SU-DHL-6 (cell line): Measurements from ENCODE around the gene GPAT3.

Experiments
- EZH2phosphoT487 ChIP-seq: fragments of 200-600 bp; sonication (generic), shearing (Covaris generic); conservative IDR thresholded peaks from 2 replicates; pipeline ENCODE4 v1.6.1; 2018; ENCODE audit warnings: mild to moderate bottlenecking, antibody characterized with exemption, low read length, moderate library complexity, mixed read lengths
- TF ChIP-seq, protein P1 (sequence below): fragments of 200-600 bp; sonication (generic); IDR thresholded peaks from one replicate; pipeline ENCODE4 v1.5.1; 2017; ENCODE audit warnings: antibody characterized with exemption, mild to moderate bottlenecking, low read length, moderate library complexity; ENCODE audit not compliant: insufficient read depth, poor library complexity, severe bottlenecking

DNA sequence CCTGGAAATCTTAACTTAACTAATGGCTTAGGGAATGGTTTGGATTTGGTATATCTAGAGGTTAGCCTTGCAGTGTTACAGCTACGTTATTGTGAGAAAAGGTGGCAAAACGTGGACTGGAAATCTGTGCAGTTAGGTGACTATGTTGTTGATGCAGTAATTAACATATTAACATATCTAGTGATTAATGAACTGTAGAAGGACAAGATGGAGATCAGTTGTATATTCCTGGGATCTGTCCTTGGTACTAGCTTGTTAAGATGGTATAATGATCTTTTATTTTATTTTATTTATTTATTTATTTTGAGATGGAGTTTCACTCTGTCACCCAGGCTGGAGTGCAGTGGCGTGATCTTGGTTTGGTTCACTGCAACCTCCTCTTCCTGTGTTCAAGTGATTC lies 36.9 kb downstream of the GPAT3 start:
- TF ChIP-seq, protein P1, sequence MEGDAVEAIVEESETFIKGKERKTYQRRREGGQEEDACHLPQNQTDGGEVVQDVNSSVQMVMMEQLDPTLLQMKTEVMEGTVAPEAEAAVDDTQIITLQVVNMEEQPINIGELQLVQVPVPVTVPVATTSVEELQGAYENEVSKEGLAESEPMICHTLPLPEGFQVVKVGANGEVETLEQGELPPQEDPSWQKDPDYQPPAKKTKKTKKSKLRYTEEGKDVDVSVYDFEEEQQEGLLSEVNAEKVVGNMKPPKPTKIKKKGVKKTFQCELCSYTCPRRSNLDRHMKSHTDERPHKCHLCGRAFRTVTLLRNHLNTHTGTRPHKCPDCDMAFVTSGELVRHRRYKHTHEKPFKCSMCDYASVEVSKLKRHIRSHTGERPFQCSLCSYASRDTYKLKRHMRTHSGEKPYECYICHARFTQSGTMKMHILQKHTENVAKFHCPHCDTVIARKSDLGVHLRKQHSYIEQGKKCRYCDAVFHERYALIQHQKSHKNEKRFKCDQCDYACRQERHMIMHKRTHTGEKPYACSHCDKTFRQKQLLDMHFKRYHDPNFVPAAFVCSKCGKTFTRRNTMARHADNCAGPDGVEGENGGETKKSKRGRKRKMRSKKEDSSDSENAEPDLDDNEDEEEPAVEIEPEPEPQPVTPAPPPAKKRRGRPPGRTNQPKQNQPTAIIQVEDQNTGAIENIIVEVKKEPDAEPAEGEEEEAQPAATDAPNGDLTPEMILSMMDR, result no peak
- TF ChIP-seq EZH2phosphoT487, result no peak
